Pancreas (tissue), 10 donors: ENCODE measurements around the gene CABP7. TPM values are rescaled to one million over a fixed set of nuclear protein-coding genes. Genes with fewer than 3 reads are reported as not detected.

Experiments used
- ATAC-seq, 4 donors: fragments of 200-7000 bp; cut with Tn5 transposase; one replicate each; pipeline versions ENCODE4 v1.8.0 to v1.9.1; 2020; ENCODE audit warnings: mild to moderate bottlenecking in 4 of 4, moderate library complexity in 4 of 4
- DNase-seq, 6 donors: peaks; one replicate each; pipeline ENCODE4 v3.0.0-alpha.2; 2020
- FAIRE-seq: peaks from 2 replicates; lab custom pipeline; 2012; peaks lifted over from hg19 to GRCh38; lab: Jason Lieb, UNC
- H3K27ac ChIP-seq, 4 donors: fragments of 200-600 bp; sonication (generic); 1 replicate in 3 of 4; 2 replicates in 1 of 4; pipeline versions ENCODE4 v1.5.0 to v1.8.0; 2020
- H3K27me3 ChIP-seq, 4 donors: fragments of 200-600 bp; one replicate each; pipeline ENCODE4 v1.8.0; 2021
- H3K36me3 ChIP-seq, 3 donors: fragments of 200-600 bp; sonication (generic) in 1 of 3; one replicate each; pipeline versions ENCODE4 v1.5.0 to v1.8.0; 2020 to 2021
- H3K4me1 ChIP-seq, 3 donors: fragments of 200-600 bp; one replicate each; pipeline ENCODE4 v1.8.0; 2021
- H3K4me3 ChIP-seq, 4 donors: fragments of 200-600 bp; sonication (generic) in 2 of 4; one replicate each; pipeline versions ENCODE4 v1.5.0 to v1.8.0; 2020 to 2021
- H3K9me3 ChIP-seq, 4 donors: fragments of 200-600 bp; one replicate each; pipeline ENCODE4 v1.8.0; 2021
- WGBS, 2 donors: extraction: QIAGEN DNeasy Blood & Tissue Kit; methylation state at CpG; one replicate each; pipeline ENCODE4 v1.1.7; 2013; 5-methylcytosine and 5-hydroxymethylcytosine counted together
- intact Hi-C, 3 donors: fragments of 100-400 bp; cut with DNase I; formaldehyde crosslinking; loops; one replicate each; pipeline versions ENCODE4 v1.11.1 to v1.14.2; 2022
- polyA plus RNA-seq, 2 donors: library from polyadenylated mRNA; stranded (reverse); fragments of 200-250 nt; gene quantifications; one replicate each; pipeline ENCODE4 v1.2.3, GENCODE V29; 2013
- total RNA-seq, 6 donors: library from RNA; stranded (reverse); fragmentation: NEBNext Ultra II Directional in 4 of 6; extraction: Animal tissue kit (Norgen Biotek cat#: 25700) in 4 of 6; gene quantifications; one replicate each; pipeline versions ENCODE4 v1.2.1 to v1.2.4, GENCODE V29; 2021 to 2023
- TF ChIP-seq, protein P1 (sequence below), 4 donors: fragments of 200-600 bp; sonication (generic) in 3 of 4; IDR thresholded peaks; one replicate each; pipeline versions ENCODE4 v1.5.0 to v1.8.0; 2021; ENCODE audit warnings: antibody characterized with exemption in 4 of 4
- donor health status: healthy with polysubstance abuse.
- donor health status: DM: no; HTN: no; CAD: no; lungs with moderate emphysema.
- donor health status: DM: no; HTN: no; CAD: no.
- donor health status: control.
- donor health status: control.
- donor health status: Bipolar disorder and iron deficiency.
- donor health status: DM: yes; HTN: yes; CAD: no.
- donor health status: DM: no; HTN: no; CAD: no.
- donor health status: DM: no; HTN: no; CAD: no.
- donor health status: DM: yes; HTN: yes; CAD: no.

Gene CABP7
- total RNA-seq (1 to 10 TPM in 4 of 6 donors, under 1 TPM in 2; 0.56 to 3.6 (median 1.5) TPM), polyA plus RNA-seq (10 to 100 TPM in 1 of 2 donors, 1 to 10 TPM in 1; 4.6 to 17.9 TPM)

DNA sequence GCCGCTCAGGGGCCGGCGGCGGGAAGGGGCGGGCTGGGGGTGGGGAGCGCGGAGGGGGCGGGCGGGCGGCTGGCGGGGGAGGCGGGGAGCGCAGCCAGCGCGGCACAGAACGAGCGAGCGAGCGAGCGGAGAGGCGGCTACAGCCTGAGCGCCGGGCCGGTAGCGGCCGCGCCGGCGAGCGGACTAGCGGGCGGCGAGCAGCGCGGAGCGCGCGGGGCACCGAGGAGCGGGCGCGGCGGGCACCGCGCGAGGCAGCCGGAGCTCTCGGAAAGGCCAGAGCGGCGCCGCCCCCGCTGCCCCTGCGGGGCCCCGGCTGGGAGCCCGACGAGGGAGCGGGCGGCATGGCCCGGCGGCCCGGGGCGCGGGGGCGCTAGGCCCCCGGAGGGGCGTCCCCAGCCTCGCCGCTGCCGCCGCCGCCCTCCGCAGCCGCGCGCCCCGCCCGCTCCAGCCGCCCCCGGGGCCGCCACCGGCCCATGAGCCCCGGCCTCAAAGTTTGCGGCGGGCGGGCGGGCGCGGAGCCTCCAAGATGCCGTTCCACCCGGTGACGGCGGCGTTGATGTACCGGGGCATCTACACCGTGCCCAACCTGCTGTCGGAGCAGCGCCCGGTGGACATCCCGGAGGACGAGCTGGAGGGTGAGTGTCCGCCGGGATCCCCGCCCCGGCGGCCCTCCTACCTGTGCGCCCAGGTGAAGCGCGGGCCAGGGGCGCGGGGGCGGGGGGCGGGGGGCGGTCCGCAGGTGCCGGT lies at the start of gene CABP7:
TSS of gene CABP7 (plus strand) at position 105 of the 747 bp plus-strand sequence. CDS start at position 527, 422 bp downstream.
- DNase-seq (no peak), FAIRE-seq (no peak), ATAC-seq (peak in 1 of 4 donors; percentile 20)
- TF ChIP-seq, protein P1, sequence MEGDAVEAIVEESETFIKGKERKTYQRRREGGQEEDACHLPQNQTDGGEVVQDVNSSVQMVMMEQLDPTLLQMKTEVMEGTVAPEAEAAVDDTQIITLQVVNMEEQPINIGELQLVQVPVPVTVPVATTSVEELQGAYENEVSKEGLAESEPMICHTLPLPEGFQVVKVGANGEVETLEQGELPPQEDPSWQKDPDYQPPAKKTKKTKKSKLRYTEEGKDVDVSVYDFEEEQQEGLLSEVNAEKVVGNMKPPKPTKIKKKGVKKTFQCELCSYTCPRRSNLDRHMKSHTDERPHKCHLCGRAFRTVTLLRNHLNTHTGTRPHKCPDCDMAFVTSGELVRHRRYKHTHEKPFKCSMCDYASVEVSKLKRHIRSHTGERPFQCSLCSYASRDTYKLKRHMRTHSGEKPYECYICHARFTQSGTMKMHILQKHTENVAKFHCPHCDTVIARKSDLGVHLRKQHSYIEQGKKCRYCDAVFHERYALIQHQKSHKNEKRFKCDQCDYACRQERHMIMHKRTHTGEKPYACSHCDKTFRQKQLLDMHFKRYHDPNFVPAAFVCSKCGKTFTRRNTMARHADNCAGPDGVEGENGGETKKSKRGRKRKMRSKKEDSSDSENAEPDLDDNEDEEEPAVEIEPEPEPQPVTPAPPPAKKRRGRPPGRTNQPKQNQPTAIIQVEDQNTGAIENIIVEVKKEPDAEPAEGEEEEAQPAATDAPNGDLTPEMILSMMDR (IDR thresholded peaks at IDR 0.05) = no peak
- intact Hi-C loops = no loop called here
- 1 to 2% methylated on average over 38 to 114 of the region's 115 CpGs for WGBS, 2 donors
- H3K27ac ChIP-seq = no peak within 1 kb of the TSS
- H3K36me3 ChIP-seq = no peaks in the 10 kb centered on the region
- no peaks in the 10 kb centered on the region for H3K9me3 ChIP-seq
- peaks cover 0 to 6% (median 0%) of the 10 kb centered on the region in 3 donors for H3K4me1 ChIP-seq
- peak within 1 kb of the TSS in 2 of 4 donors; percentile 6 to 35 for H3K4me3 ChIP-seq
- peaks cover 0 to 5% (median 2%) of the 10 kb centered on the region in 4 donors for H3K27me3 ChIP-seq

DNA sequence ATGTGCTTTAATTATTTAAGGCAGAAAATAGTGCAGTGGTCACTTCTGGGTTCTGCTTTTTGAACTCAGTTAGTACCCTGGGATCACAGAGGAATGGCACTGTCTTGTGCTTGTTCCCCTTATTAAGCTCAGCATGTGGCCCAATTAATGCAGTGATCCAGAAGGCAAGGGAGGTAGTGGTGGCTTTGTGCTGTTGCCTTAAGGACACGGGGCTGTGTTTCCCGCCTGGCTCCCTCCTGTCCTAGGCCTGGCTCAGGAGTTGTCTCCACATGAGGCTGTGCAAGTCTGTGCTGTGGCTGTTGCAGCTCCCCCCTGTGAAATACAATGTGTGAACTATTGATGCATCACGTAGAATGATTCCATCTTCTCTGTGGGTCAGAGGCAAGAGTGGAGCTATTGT lies 49.2 kb upstream of the CABP7 start:
- Histone ChIP-seq H3K36me3 (peaks cover 0 to 45% (median 9%) of the 10 kb centered on the region in 3 donors), H3K4me3 (no peak overlapping the region), H3K27me3 (no peaks in the 10 kb centered on the region), H3K4me1 (no peaks in the 10 kb centered on the region), H3K9me3 (no peaks in the 10 kb centered on the region), H3K27ac (no peak overlapping the region)
- 81 to 93% methylated on average over 3 of the region's 3 CpGs for WGBS, 2 donors
- intact Hi-C loops = no loop called here
- no peak for DNase-seq
- ATAC-seq = peak in 1 of 4 donors; percentile 31
- TF ChIP-seq, protein P1 (IDR thresholded peaks at IDR 0.05) = no peak
- no peak for FAIRE-seq

DNA sequence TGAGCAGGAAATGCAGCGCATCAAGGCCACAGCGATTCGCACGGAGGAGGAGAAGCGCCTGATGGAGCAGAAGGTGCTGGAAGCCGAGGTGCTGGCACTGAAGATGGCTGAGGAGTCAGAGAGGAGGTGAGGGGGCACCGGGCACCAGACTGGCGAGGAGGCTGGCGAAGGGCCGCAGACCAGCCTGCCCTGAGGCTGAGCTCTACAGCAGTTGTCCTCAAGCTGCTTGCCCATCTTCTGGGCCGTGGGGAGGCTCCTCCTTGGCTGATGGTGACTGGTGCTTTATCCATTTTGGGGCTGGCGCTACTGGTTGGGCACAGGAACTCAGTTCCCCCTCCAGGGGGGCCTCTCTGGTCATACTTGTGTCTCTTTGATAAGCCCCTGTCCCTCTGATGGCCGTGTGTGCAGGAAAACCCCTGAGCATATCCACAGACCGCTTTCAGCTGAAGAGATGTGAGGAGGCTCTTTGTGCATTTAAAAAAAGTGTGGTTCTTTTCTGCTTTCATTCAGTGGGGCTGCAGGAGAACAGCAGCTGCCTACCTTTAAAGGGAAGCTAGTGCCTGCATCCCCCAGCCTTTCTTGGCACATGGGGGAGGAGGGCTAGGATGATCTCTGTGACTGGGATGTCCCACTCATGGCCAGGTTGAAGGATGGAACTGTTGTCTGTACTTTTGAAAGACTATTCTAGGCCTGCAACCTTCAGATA lies 46.3 kb upstream of the CABP7 start:
- no peak for FAIRE-seq
- Histone ChIP-seq H3K36me3 (peaks cover 0 to 64% (median 9%) of the 10 kb centered on the region in 3 donors), H3K4me1 (no peaks in the 10 kb centered on the region), H3K27me3 (no peaks in the 10 kb centered on the region), H3K27ac (no peak overlapping the region), H3K9me3 (no peaks in the 10 kb centered on the region), H3K4me3 (no peak overlapping the region)
- ATAC-seq = no peak
- intact Hi-C loops = no loop called here
- 90% methylated on average over 13 to 14 of the region's 14 CpGs for WGBS, 2 donors
- no peak for DNase-seq
- TF ChIP-seq, protein P1 (IDR thresholded peaks at IDR 0.05) = no peak

DNA sequence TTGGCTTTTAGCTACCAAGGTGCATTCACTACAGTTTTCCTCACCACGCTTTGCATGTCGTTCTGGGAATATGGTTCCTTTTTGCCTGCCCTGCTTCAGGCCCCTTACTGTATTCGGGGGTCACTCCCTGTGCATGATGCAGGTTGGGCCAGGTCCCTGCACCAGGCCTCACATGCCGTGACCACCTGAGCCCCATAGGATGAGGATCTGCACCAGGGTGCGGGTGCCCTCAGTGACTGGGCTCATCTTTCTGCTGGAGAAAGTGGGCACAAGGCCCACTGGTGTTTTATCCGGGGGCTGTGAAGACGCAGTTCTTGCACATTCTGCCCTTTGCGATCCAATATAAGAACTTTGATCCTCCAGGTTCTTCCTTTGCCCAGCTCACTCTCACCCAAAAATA lies 45.7 kb upstream of the CABP7 start:
- H3K4me3 ChIP-seq = no peak overlapping the region
- TF ChIP-seq, protein P1 (IDR thresholded peaks at IDR 0.05) = no peak
- FAIRE-seq (no peak), DNase-seq (no peak), ATAC-seq (no peak)
- no peaks in the 10 kb centered on the region for H3K27me3 ChIP-seq
- H3K9me3 ChIP-seq = no peaks in the 10 kb centered on the region
- H3K27ac ChIP-seq = no peak overlapping the region
- intact Hi-C loops = no loop called here
- peaks cover 0 to 64% (median 9%) of the 10 kb centered on the region in 3 donors for H3K36me3 ChIP-seq
- 85 to 91% methylated on average over 8 of the region's 8 CpGs for WGBS, 2 donors
- no peaks in the 10 kb centered on the region for H3K4me1 ChIP-seq
